NCI-H748 treated with DMSO at 0.1 percent for 48 hours (cell line): Measurements from ENCODE around the gene MYCBP2.
"Not testable (repeated sequence)": the region's sequence is repeated elsewhere in the genome, so short reads cannot be mapped to it uniquely, and the experiment has no call there.

Experiments used
- DNase-seq: peaks from one replicate; lab custom pipeline; 2025; lab: John Stamatoyannopoulos, UW

The MYCBP2 gene

GRCh38 chr13:77198995-77199394 lies 127.9 kb downstream of the MYCBP2 start:
- not testable (repeated sequence) for DNase-seq

DNA sequence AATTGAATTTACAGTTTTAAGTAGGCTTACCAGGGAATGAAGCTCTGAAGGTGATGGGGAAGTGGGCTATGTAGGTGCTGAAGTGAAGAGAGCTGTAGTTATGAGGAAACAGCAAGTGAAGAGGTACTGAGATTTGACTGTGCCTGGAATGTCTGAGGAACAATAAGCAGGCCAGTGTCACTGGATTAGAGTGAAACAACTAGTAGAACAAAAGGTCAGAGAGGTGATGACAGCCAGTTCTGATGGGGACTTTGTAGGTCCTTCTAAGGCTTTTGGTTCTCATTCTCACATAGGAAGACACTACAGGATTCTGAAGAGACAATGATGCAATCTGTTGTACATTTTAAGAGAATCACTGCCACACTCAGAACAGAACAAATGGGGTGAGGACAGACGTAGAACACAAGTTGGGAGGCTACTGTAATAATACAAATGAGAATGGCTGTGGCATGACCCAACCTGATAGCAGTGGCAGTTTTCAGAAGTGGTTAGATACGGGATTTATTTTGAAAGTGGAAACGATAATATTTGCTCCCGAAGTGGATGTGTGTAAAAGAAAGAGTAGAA lies 130.8 kb downstream of the MYCBP2 start:
- no peak for DNase-seq

- DNase-seq, result no peak
These were observed 136.4 kb downstream of the MYCBP2 start for GRCh38 chr13:77190349-77190958.

DNA sequence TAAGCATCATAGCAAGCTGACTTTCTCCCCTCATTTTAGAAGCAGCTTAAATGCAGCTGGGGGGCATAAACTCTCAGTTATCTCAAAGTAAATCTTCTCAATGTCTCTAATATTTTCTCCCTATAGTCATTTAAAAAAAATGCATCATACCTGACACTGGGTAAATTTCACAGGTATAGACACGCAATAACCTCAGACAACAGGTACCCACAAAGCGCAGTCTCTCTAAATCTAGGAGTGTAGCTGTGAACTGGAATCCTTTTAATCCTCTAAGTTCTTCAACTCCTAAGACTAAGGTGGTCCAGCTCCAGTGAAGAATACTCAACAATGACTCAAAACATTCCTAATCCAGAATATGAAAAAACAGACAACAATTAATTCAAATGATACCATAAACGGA lies 141.2 kb downstream of the MYCBP2 start:
- no peak for DNase-seq

GRCh38 chr13:77184455-77184854 lies 142.4 kb downstream of the MYCBP2 start:
- DNase-seq, result no peak

DNA sequence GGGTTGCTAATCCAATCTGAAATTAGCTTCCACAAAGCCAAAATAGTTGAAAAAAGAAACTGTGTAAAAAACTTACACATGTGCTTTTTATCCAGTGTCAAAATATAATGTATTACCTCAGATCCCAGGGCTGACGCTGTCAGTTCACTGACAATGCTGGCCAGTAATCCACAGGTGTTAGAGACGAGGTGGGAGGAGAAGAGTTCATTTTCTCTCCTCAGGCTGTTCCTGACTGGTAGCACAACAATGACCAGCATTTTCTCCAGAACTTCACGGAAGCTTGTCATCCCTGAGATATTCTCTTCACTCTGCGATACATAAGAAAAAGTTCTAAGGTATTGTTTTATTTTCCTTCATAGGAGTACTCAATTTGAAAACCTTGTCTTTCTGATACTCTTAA lies 146.9 kb downstream of the MYCBP2 start:
- no peak for DNase-seq

DNA sequence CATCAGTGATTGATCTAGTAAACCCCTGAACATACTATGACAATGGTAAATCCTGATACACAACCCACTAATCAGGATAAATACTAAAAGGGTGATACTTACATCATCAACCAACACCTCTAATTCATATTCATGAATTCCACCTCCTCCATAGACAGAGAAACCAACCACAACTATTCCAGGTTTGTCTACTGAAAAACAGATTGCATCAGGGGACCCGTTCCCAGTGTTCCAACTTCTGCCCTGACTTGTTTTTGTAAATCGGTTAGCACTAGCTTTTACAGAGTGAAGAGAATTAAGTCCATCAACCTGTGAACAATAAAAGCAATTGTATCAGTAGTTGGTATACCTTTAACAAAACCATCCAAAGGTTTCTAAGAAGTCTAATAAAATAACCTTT lies 149.2 kb downstream of the MYCBP2 start:
- no peak for DNase-seq

DNA sequence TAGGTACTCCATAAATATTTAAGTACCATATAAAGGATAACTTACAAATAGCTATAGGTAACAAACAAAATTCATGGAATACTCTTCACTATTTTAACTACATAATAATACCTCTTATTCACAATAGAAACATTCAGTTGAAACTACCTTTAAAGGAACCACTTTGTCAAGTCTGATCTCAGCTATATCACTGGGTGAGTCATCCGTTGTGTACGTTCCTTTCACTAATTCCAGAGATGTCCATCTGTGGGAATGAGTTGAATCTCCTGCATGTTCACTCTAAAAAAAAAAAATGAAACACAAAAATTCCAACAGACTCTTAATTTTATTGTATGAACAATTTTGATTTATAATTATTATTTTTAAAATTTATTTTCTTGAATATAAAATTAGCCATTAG lies 150.5 kb downstream of the MYCBP2 start:
- DNase-seq, result no peak

- no peak for DNase-seq
These were observed 154.2 kb downstream of the MYCBP2 start for GRCh38 chr13:77172650-77173049.

GRCh38 chr13:77171451-77171850 lies 155.4 kb downstream of the MYCBP2 start:
- no peak for DNase-seq

DNA sequence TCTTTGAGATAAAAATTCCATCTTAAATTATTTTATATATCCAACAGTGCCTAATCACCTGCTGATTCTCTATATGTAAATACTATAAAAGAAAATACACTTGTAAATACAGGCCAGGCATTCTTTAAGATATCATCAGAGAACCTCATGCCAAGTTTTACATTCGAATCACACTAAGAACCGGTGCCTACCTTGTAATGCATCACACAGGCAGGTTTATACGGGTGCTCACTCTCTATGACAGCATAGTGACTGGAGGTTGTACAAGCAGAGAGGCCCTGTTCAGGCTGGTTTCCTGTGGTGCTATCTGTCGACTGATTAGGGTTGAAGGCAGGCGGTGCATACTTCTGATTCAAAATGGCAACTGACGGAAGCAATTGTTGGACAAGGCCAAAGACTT lies 158.7 kb downstream of the MYCBP2 start:
- DNase-seq, result no peak

GRCh38 chr13:77150651-77151050 lies 176.2 kb downstream of the MYCBP2 start:
- DNase-seq, result no peak

DNA sequence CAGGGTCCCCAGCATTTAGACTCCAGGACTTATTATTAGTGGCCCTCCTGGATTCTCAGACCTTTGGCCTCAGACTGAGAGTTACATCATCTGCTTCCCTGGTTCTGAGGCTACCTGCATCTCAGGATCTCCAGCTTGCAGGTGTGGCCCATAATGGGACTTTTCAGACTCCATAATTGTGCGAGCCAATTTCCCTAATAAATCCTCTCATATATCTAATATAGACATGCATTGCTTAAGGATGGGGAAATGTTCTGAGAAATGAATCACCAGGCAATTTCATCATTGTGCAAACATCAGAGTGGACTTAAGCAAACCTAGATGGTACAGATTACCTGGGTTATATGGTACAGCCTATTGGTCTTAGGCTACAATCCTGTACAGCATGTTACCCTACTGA lies 183.5 kb downstream of the MYCBP2 start:
- DNase-seq, result no peak

GRCh38 chr13:77139306-77139705 lies 187.6 kb downstream of the MYCBP2 start:
- DNase-seq, result no peak

- no peak for DNase-seq
These were observed 188.1 kb downstream of the MYCBP2 start for GRCh38 chr13:77138813-77139212.

DNA sequence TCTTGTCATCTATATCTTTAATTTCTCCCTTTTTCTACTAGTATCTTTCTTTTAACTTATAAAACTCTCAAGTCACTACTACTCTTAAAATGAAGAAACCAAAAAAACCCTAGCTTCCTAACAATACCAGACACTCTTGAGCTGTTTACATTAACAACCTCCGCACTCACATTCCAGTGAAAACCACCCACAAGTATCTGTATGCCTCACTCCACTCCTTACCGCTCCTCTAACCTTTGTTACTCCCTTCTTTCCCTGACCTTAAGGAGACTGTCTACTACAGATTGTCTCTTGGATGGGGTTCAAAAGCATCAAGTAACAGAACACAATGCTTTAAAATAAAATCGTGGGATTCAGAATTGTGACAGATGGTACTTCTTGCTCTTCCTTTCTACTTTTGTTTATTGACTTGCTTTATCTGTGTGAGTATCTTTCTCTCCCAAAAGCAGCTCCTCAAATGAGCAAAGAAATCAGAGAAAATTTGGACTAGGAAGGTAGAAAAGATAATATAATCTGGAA lies 189.9 kb downstream of the MYCBP2 start:
- no peak for DNase-seq

DNA sequence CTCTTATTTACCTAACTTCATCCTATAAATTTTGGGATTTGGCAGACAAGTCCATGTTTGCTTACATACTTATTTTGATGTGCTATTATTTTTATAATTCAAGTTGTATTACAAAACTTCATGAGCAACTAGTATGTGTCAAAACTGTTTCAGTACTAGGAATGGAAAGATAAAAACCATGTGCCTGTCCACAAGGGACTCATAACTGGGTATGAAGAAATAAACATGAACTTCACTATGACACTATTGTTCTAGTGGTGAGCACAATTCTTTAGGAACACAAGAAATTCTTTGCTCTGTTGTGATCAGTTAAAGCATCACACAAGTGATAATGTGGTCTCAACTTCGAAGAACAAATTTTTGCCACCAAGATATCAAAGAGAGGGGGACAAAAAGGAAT lies 202.5 kb downstream of the MYCBP2 start:
- DNase-seq, result no peak

DNA sequence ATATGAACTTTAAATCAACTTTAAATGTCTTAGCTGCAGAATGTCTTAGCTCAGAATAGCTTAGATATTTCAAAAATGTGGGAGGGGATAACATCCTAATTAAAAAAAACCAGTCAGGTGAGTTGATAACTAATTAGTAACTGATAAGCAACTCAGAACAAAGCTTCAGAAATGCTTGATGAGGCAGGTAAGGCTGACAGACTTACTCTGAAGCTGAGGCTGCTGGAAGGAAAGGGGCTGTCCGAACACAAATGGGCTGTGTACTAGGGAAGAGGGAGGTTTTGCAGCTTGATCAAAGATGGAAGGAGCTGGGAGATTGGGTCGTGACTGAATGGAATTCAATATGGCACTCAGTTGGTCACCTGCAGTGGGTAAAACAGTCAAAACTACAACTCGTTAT lies 208.8 kb downstream of the MYCBP2 start:
- DNase-seq, result no peak

DNA sequence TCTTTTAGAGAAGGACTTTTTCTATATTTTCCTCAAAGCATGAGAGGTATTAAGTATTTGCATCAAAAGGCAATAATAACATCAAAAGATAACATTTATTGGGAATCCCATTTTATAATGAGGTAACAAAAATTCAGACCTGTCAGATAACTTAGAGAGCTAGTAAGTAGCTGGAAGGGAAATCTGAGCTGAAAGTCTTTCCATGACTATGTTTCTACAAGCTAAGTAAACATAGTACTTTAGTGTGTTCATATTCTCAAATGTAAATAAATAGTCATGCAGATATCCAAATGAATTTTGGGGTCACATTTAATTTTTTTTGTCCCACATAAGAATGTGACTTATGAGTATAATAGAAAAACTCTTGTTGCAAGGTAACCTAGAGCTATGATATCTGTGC lies 212.6 kb downstream of the MYCBP2 start:
- DNase-seq, result no peak

DNA sequence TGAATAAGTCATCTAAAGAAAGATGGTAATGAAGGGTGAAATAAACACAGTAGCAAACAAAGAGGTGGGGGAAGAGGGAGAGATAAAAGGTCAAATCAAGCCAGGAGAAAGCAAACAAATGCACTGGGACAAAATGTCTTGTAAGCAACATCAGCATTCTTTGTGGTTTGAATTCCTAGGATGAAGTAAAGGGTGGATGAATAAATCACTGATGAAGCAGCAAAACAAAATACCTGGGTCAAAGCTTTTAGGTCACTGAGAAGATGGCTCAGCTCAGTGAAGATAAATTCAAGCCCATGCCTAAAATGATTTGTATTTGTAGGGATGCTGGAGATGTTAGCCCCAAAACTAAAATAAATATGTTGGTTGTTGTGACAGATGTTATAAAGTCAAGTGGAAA lies 213.4 kb downstream of the MYCBP2 start:
- no peak for DNase-seq

- no peak for DNase-seq
These were observed 221.8 kb downstream of the MYCBP2 start for GRCh38 chr13:77105051-77105450.

- no peak for DNase-seq
These were observed 227.5 kb downstream of the MYCBP2 start for GRCh38 chr13:77099415-77099814.

- no peak for DNase-seq
These were observed 231.6 kb downstream of the MYCBP2 start for GRCh38 chr13:77095288-77095687.

- no peak for DNase-seq
These were observed 232.1 kb downstream of the MYCBP2 start for GRCh38 chr13:77094773-77095172.
